SK-N-SH (cell line): Measurements from ENCODE around the gene KRTAP10-5. TPM values are rescaled to one million over a fixed set of nuclear protein-coding genes. Genes with fewer than 3 reads are reported as not detected.

ENCODE experiments used
- CTCF ChIA-PET: fragments of 300-600, 350-600 bp; formaldehyde crosslinking; extraction: SDS; loops from one replicate; lab custom pipeline; 2021; lab: Yijun Ruan, JAX
- POLR2A ChIA-PET: fragments of 350-600 bp; sonication (Branson Sonifier 250); formaldehyde crosslinking; extraction: SDS; loops from one replicate; lab custom pipeline; 2020; ENCODE audit warnings: antibody characterized with exemption, inconsistent platforms; lab: Yijun Ruan, JAX
- DNase-seq: peaks from one replicate; pipeline ENCODE4 v3.0.0; 2012
- H2AFZ ChIP-seq: fragments of 200-600 bp; sonication (generic); 2 replicates; pipeline ENCODE4 v1.8.1; 2016; ENCODE audit warnings: antibody characterized with exemption, mild to moderate bottlenecking, low read depth
- H3F3A ChIP-seq: fragments of 200-600 bp; sonication (generic); replicated peaks from 2 replicates; pipeline ENCODE3; 2016; ENCODE audit warnings: antibody characterized with exemption, mild to moderate bottlenecking; ENCODE audit not compliant: insufficient read depth
- H3K27ac ChIP-seq, 2 experiments: fragments of 200-500 bp in 1 of 2; fragments of 200-600 bp in 1 of 2; sonication (Bioruptor generic) in 1 of 2; sonication (generic), shearing (Covaris generic) in 1 of 2; 2 replicates each; pipeline versions ENCODE4 v1.5.1 to v1.6.1; 2014 to 2016; ENCODE audit warnings: low read depth in 2 of 2, inconsistent platforms in 1 of 2, low read length in 1 of 2, mild to moderate bottlenecking in 1 of 2, mixed read lengths in 1 of 2
- H3K27me3 ChIP-seq: fragments of 200-600 bp; sonication (generic), shearing (Covaris generic); 2 replicates; pipeline ENCODE4 v1.6.1; 2016; ENCODE audit warnings: mixed run types; ENCODE audit not compliant: insufficient read depth
- H3K36me3 ChIP-seq, 2 experiments: fragments of 200-500 bp in 1 of 2; fragments of 200-600 bp in 1 of 2; sonication (Bioruptor generic) in 1 of 2; sonication (generic) in 1 of 2; replicated peaks in 1 of 2; 2 replicates each; pipeline versions ENCODE3 to v1.5.1; 2014 to 2016; ENCODE audit warnings: low read length in 1 of 2, mild to moderate bottlenecking in 1 of 2; ENCODE audit not compliant: insufficient read depth in 2 of 2, control insufficient read depth in 1 of 2
- H3K4me1 ChIP-seq, 2 experiments: fragments of 200-500 bp in 1 of 2; fragments of 200-600 bp in 1 of 2; sonication (Bioruptor generic) in 1 of 2; sonication (generic), shearing (Covaris generic) in 1 of 2; 2 replicates each; pipeline versions ENCODE4 v1.5.1 to v1.6.1; 2014 to 2016; ENCODE audit warnings: low read depth in 1 of 2, low read length in 1 of 2, mixed run types in 1 of 2; ENCODE audit not compliant: insufficient read depth in 2 of 2, control insufficient read depth in 1 of 2
- H3K4me2 ChIP-seq: fragments of 200-600 bp; sonication (generic), shearing (Covaris generic); 2 replicates; pipeline ENCODE4 v1.6.1; 2017; ENCODE audit warnings: mixed run types
- H3K4me3 ChIP-seq, 2 experiments: fragments of 200-500 bp in 1 of 2; fragments of 200-600 bp in 1 of 2; sonication (Bioruptor generic) in 1 of 2; sonication (generic), shearing (Covaris generic) in 1 of 2; 2 replicates each; pipeline versions ENCODE4 v1.5.1 to v1.8.1; 2014 to 2016; ENCODE audit warnings: low read depth in 2 of 2, inconsistent platforms in 1 of 2, low read length in 1 of 2, mild to moderate bottlenecking in 1 of 2, mixed read lengths in 1 of 2, moderate library complexity in 1 of 2
- H3K79me2 ChIP-seq: fragments of 200-600 bp; sonication (generic); 2 replicates; pipeline ENCODE4 v1.8.1; 2017; ENCODE audit warnings: mild to moderate bottlenecking; ENCODE audit not compliant: insufficient read depth
- H3K9ac ChIP-seq: fragments of 200-600 bp; sonication (generic); 2 replicates; pipeline ENCODE4 v1.6.1; 2017; ENCODE audit warnings: mixed run types
- H3K9me2 ChIP-seq: fragments of 200-600 bp; sonication (generic); 2 replicates; pipeline ENCODE4 v1.6.1; 2017; ENCODE audit warnings: mixed run types
- H3K9me3 ChIP-seq: fragments of 200-600 bp; sonication (generic); 2 replicates; pipeline ENCODE4 v1.6.1; 2017; ENCODE audit warnings: mixed run types, mild to moderate bottlenecking, moderate library complexity
- H4K20me1 ChIP-seq: fragments of 200-600 bp; sonication (generic); 2 replicates; pipeline ENCODE4 v1.6.1; 2017; ENCODE audit warnings: mild to moderate bottlenecking, mixed run types; ENCODE audit not compliant: insufficient read depth
- ELF1 ChIP-seq: IDR thresholded peaks from 2 replicates; pipeline ENCODE4 v1.4.0; 2012
- EZH2phosphoT487 ChIP-seq: fragments of 200-600 bp; sonication (generic); IDR thresholded peaks from 2 replicates; pipeline ENCODE4 v1.6.1; 2017; ENCODE audit warnings: low read depth, mixed run types, mild to moderate bottlenecking, antibody characterized with exemption, moderate library complexity, borderline replicate concordance
- FOSL2 ChIP-seq: IDR thresholded peaks from 2 replicates; pipeline ENCODE4 v1.4.0; 2012; ENCODE audit warnings: low read depth, mild to moderate bottlenecking, moderate library complexity, borderline replicate concordance
- GATA2 ChIP-seq: sonication (generic); formaldehyde crosslinking; IDR thresholded peaks from 2 replicates; pipeline ENCODE4 v1.5.0; 2020; ENCODE audit warnings: mild to moderate bottlenecking, missing genetic modification reagents
- JUND ChIP-seq: IDR thresholded peaks from 2 replicates; pipeline ENCODE4 v1.4.0; 2012
- MEF2A ChIP-seq: IDR thresholded peaks from 2 replicates; pipeline ENCODE4 v1.4.0; 2012; ENCODE audit warnings: low read depth, borderline replicate concordance
- NRF1 ChIP-seq: IDR thresholded peaks from 2 replicates; pipeline ENCODE4 v1.6.1; 2012; ENCODE audit warnings: low read depth, mild to moderate bottlenecking, low read length
- POLR2AphosphoS5 ChIP-seq: IDR thresholded peaks from 2 replicates; pipeline ENCODE4 v1.6.1; 2012; ENCODE audit warnings: low read depth, low read length
- RAD21 ChIP-seq: IDR thresholded peaks from 2 replicates; pipeline ENCODE4 v1.6.1; 2012; ENCODE audit warnings: mild to moderate bottlenecking, low read length
- RFX5 ChIP-seq: IDR thresholded peaks from 2 replicates; pipeline ENCODE4 v1.6.1; 2012; ENCODE audit warnings: mild to moderate bottlenecking, improper control_type of control experiment, low read length
- RXRA ChIP-seq: IDR thresholded peaks from 2 replicates; pipeline ENCODE4 v1.4.0; 2012; ENCODE audit warnings: low read depth, mild to moderate bottlenecking, borderline replicate concordance
- SIN3A ChIP-seq: IDR thresholded peaks from 2 replicates; pipeline ENCODE4 v1.6.1; 2012; ENCODE audit warnings: low read depth, mild to moderate bottlenecking, low read length, moderate library complexity, borderline replicate concordance
- SMC3 ChIP-seq: IDR thresholded peaks from 2 replicates; pipeline ENCODE4 v1.6.1; 2012; ENCODE audit warnings: low read depth, low read length, improper control_type of control experiment
- TAF1 ChIP-seq: IDR thresholded peaks from 2 replicates; pipeline ENCODE4 v1.6.1; 2012; ENCODE audit warnings: low read depth, mild to moderate bottlenecking, low read length, moderate library complexity, borderline replicate concordance
- TEAD4 ChIP-seq: IDR thresholded peaks from 2 replicates; pipeline ENCODE4 v1.4.0; 2012; ENCODE audit warnings: mild to moderate bottlenecking, borderline replicate concordance; ENCODE audit not compliant: insufficient read depth
- USF1 ChIP-seq: IDR thresholded peaks from 2 replicates; pipeline ENCODE4 v1.4.0; 2012; ENCODE audit warnings: low read depth, borderline replicate concordance
- USF2 ChIP-seq: fragments of 150-350 bp; IDR thresholded peaks from 2 replicates; pipeline ENCODE4 v1.6.1; 2017; ENCODE audit warnings: antibody characterized with exemption, low read length, low read depth, borderline replicate concordance
- WGBS: methylation state at CpG from one replicate; pipeline ENCODE4 v1.1.6; 2017; ENCODE audit warnings: low lambda C conversion rate; 5-methylcytosine and 5-hydroxymethylcytosine counted together
- polyA plus RNA-seq, 3 experiments: library from polyadenylated mRNA; depleted of rRNA; stranded (reverse); fragments of >200 nt; gene quantifications; 2 replicates each; pipeline ENCODE4 v1.2.3, GENCODE V29; 2012
- TF ChIP-seq, protein P1 (sequence below): IDR thresholded peaks from 2 replicates; pipeline ENCODE4 v1.4.0; 2012; ENCODE audit warnings: low read depth
- TF ChIP-seq, protein P2 (sequence below): IDR thresholded peaks from 2 replicates; pipeline ENCODE4 v1.6.1; 2012; ENCODE audit warnings: mild to moderate bottlenecking, low read depth, low read length, moderate library complexity

The KRTAP10-5 gene
- polyA plus RNA-seq, 1 of the 3 experiments (the other 2 are of a cell fraction): not detected

GRCh38 chr21:44556879-44557278 lies 23.5 kb downstream of the KRTAP10-5 start:
- Histone ChIP-seq H3K9me2 (no peaks in the 10 kb centered on the region), H2AFZ (no peak overlapping the region), H3F3A (no peaks in the 10 kb centered on the region), H3K9me3 (no peaks in the 10 kb centered on the region), H3K36me3 (no peaks in the 10 kb centered on the region), H4K20me1 (no peaks in the 10 kb centered on the region), H3K4me3 (no peak overlapping the region), H3K27me3 (peaks cover 59% of the 10 kb centered on the region), H3K9ac (no peak overlapping the region), H3K27ac (no peak overlapping the region), H3K4me2 (no peak overlapping the region), H3K4me1 (no peaks in the 10 kb centered on the region), H3K79me2 (no peaks in the 10 kb centered on the region)
- ChIA-PET CTCF (no interaction called here), POLR2A (no interaction called here)
- 55% methylated on average over 5 of the region's 9 CpGs for WGBS
- no peak for DNase-seq
- TF ChIP-seq POLR2AphosphoS5: no peak
- TF ChIP-seq MEF2A: no peak
- TF ChIP-seq TEAD4: no peak
- TF ChIP-seq, protein P1, sequence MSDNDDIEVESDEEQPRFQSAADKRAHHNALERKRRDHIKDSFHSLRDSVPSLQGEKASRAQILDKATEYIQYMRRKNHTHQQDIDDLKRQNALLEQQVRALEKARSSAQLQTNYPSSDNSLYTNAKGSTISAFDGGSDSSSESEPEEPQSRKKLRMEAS: no peak
- no peak for TF ChIP-seq FOSL2
- TF ChIP-seq TAF1: no peak
- TF ChIP-seq NRF1: no peak
- no peak for TF ChIP-seq RXRA
- TF ChIP-seq JUND: no peak
- TF ChIP-seq USF1: no peak

DNA sequence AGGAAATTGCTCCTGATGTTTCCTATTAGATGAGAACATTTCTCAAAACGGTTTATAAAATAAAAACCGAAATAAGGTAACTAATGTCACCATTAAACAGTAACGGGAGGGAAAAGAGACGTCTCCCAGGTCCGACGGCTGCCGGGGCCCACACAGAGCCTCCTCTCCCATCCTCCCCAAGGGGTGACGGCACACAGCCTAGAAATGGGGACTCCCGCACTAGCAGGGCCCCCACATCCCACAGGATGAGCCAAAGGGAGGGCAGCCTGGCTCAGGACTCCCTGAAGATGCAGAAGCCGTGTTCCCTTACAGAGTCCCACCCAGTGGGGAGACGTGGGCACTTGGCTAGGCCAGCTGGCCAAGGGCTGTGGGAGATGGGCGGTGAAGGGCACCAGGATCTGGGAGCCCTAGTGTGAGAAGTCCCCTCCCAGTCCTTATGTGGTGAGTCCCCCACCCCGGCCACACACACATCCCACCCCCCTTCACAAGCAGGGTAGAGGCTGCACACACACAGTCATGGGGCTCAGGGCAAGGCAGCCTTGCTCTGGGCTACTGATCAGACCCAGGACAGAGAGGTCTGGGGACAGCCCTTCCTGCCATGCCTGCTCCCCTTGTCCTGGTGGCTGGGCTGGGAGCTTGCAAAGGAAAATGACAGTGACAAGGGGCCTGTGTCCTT lies 25.1 kb downstream of the KRTAP10-5 start:
- WGBS: 13% methylated on average over 9 of the region's 13 CpGs
- H3K79me2 ChIP-seq: no peaks in the 10 kb centered on the region
- H3K4me3 ChIP-seq: no peak overlapping the region
- ChIA-PET POLR2A (no interaction called here), CTCF (no interaction called here)
- H2AFZ ChIP-seq: no peak overlapping the region
- no peak overlapping the region for H3K27ac ChIP-seq
- no peaks in the 10 kb centered on the region for H3K36me3 ChIP-seq
- no peak overlapping the region for H3K4me2 ChIP-seq
- TF ChIP-seq GATA2 (CRISPR knock-in tag) (no peak), USF2 (no peak), MEF2A (no peak), RFX5 (no peak), JUND (no peak), SIN3A (no peak), RAD21 (no peak), USF1 (no peak), SMC3 (no peak), ELF1 (no peak), EZH2phosphoT487 (no peak)
- TF ChIP-seq, protein P2, sequence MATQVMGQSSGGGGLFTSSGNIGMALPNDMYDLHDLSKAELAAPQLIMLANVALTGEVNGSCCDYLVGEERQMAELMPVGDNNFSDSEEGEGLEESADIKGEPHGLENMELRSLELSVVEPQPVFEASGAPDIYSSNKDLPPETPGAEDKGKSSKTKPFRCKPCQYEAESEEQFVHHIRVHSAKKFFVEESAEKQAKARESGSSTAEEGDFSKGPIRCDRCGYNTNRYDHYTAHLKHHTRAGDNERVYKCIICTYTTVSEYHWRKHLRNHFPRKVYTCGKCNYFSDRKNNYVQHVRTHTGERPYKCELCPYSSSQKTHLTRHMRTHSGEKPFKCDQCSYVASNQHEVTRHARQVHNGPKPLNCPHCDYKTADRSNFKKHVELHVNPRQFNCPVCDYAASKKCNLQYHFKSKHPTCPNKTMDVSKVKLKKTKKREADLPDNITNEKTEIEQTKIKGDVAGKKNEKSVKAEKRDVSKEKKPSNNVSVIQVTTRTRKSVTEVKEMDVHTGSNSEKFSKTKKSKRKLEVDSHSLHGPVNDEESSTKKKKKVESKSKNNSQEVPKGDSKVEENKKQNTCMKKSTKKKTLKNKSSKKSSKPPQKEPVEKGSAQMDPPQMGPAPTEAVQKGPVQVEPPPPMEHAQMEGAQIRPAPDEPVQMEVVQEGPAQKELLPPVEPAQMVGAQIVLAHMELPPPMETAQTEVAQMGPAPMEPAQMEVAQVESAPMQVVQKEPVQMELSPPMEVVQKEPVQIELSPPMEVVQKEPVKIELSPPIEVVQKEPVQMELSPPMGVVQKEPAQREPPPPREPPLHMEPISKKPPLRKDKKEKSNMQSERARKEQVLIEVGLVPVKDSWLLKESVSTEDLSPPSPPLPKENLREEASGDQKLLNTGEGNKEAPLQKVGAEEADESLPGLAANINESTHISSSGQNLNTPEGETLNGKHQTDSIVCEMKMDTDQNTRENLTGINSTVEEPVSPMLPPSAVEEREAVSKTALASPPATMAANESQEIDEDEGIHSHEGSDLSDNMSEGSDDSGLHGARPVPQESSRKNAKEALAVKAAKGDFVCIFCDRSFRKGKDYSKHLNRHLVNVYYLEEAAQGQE: no peak
- TF ChIP-seq, protein P1: no peak
- H3K9ac ChIP-seq: no peak overlapping the region
- DNase-seq: no peak
- H3F3A ChIP-seq: no peaks in the 10 kb centered on the region
- H3K4me1 ChIP-seq: no peaks in the 10 kb centered on the region
- H3K9me2 ChIP-seq: no peaks in the 10 kb centered on the region
- H3K27me3 ChIP-seq: peaks cover 59% of the 10 kb centered on the region
- H3K9me3 ChIP-seq: no peaks in the 10 kb centered on the region
- H4K20me1 ChIP-seq: no peaks in the 10 kb centered on the region
